GM23248 (cell line): Measurements from ENCODE around the gene NCEH1. TPM values are rescaled to one million over a fixed set of nuclear protein-coding genes. Genes with fewer than 3 reads are reported as not detected.

Experiments
- DNase-seq: peaks from one replicate; pipeline ENCODE4 v3.0.0-alpha.2; 2015
- H2AFZ ChIP-seq: fragments of 200-600 bp; sonication (generic); 2 replicates; pipeline ENCODE4 v1.6.1; 2016; ENCODE audit warnings: antibody characterized with exemption
- H3F3A ChIP-seq: fragments of 200-600 bp; sonication (generic); 2 replicates; pipeline ENCODE4 v1.6.1; 2016; ENCODE audit warnings: mild to moderate bottlenecking, antibody characterized with exemption, mixed run types; ENCODE audit not compliant: insufficient read depth
- H3K27ac ChIP-seq: fragments of 200-600 bp; sonication (generic); 2 replicates; pipeline ENCODE4 v1.5.1; 2016; ENCODE audit warnings: mild to moderate bottlenecking
- H3K27me3 ChIP-seq: fragments of 200-600 bp; sonication (generic); replicated peaks from 2 replicates; pipeline ENCODE4 v1.6.1; 2016; ENCODE audit warnings: mild to moderate bottlenecking; ENCODE audit not compliant: insufficient read depth
- H3K36me3 ChIP-seq: fragments of 200-600 bp; sonication (generic); 2 replicates; pipeline ENCODE4 v1.6.1; 2016; ENCODE audit warnings: low read depth, mild to moderate bottlenecking
- H3K4me1 ChIP-seq: fragments of 200-600 bp; sonication (generic); 2 replicates; pipeline ENCODE4 v1.6.1; 2016; ENCODE audit warnings: mild to moderate bottlenecking; ENCODE audit not compliant: insufficient read depth
- H3K4me2 ChIP-seq: fragments of 200-600 bp; sonication (generic); one replicate; pipeline ENCODE4 v1.6.1; 2016; ENCODE audit warnings: mild to moderate bottlenecking; ENCODE audit not compliant: unreplicated experiment
- H3K4me3 ChIP-seq: fragments of 200-600 bp; sonication (generic); 2 replicates; pipeline ENCODE4 v1.5.1; 2016; ENCODE audit warnings: mild to moderate bottlenecking
- H3K79me2 ChIP-seq: fragments of 200-600 bp; sonication (generic); 2 replicates; pipeline ENCODE4 v1.6.1; 2016; ENCODE audit warnings: mild to moderate bottlenecking; ENCODE audit not compliant: insufficient read depth
- H3K9ac ChIP-seq: fragments of 200-600 bp; sonication (generic); 2 replicates; pipeline ENCODE4 v1.6.1; 2016; ENCODE audit warnings: mild to moderate bottlenecking
- H3K9me2 ChIP-seq: fragments of 200-600 bp; sonication (generic); 2 replicates; pipeline ENCODE4 v1.6.1; 2016; ENCODE audit warnings: mixed run types, mild to moderate bottlenecking, moderate library complexity; ENCODE audit not compliant: insufficient read depth
- H3K9me3 ChIP-seq: fragments of 200-600 bp; sonication (generic); one replicate; pipeline ENCODE4 v1.6.1; 2017; ENCODE audit warnings: low read depth
- H4K20me1 ChIP-seq: fragments of 200-600 bp; sonication (generic); 2 replicates; pipeline ENCODE4 v1.6.0; 2016; ENCODE audit not compliant: insufficient read depth
- EZH2 ChIP-seq: fragments of 200-600 bp; sonication (generic); IDR thresholded peaks from 2 replicates; pipeline ENCODE4 v1.6.1; 2018; ENCODE audit warnings: antibody characterized with exemption, mild to moderate bottlenecking; ENCODE audit not compliant: insufficient read depth, poor library complexity, severe bottlenecking
- EZH2phosphoT487 ChIP-seq: fragments of 200-600 bp; sonication (generic); IDR thresholded peaks from 2 replicates; pipeline ENCODE4 v1.6.1; 2018; ENCODE audit warnings: antibody characterized with exemption, moderate library complexity, mild to moderate bottlenecking, low read depth; ENCODE audit not compliant: insufficient read depth
- WGBS, 2 experiments: methylation state at CpG; one replicate each; pipeline ENCODE4 v1.1.6; 2015 to 2017; ENCODE audit warnings: low lambda C conversion rate in 2 of 2, low coverage in 1 of 2; ENCODE audit errors: missing lambda C conversion rate in 2 of 2; 5-methylcytosine and 5-hydroxymethylcytosine counted together
- in situ Hi-C: fragments of 300-500 bp; cut with MboI; formaldehyde crosslinking; loops from 2 replicates; pipeline ENCODE4 v1.15.0; 2020
- polyA plus RNA-seq: library from polyadenylated mRNA; unstranded; fragments of >200 nt; fragmentation: Nextera tagmentation; extraction: Ambion mirVana; gene quantifications from 2 replicates; pipeline ENCODE4 v1.2.1, GENCODE V29; 2016
- total RNA-seq: library from RNA; depleted of rRNA; stranded (reverse); fragments of >200 nt; shearing (Covaris generic); gene quantifications from 2 replicates; pipeline ENCODE4 v1.2.3, GENCODE V29; 2014

The NCEH1 gene
- total and polyA plus RNA-seq, 2 experiments from 2014 or later: 16.5 to 19.5 TPM

- H3K4me1 ChIP-seq: no peaks in the 10 kb centered on the region
- H3K9me2 ChIP-seq: no peaks in the 10 kb centered on the region
- no peaks in the 10 kb centered on the region for H4K20me1 ChIP-seq
- no peak overlapping the region for H3K4me2 ChIP-seq
- no peaks in the 10 kb centered on the region for H3K36me3 ChIP-seq
- 19 to 23% methylated on average over 4 of the region's 4 CpGs for WGBS, 2 experiments
- no peaks in the 10 kb centered on the region for H3K79me2 ChIP-seq
- H2AFZ ChIP-seq: 0 out of 2 replicates have a peak overlapping the region, but pooled peaks have one; percentile 17
- in situ Hi-C loops: no loop called here
- DNase-seq: peak; percentile 42
- no peak overlapping the region for H3K9ac ChIP-seq
- H3K4me3 ChIP-seq: no peak overlapping the region
- H3F3A ChIP-seq: no peaks in the 10 kb centered on the region
- H3K27me3 ChIP-seq: no peaks in the 10 kb centered on the region
- H3K27ac ChIP-seq: no peak overlapping the region
- H3K9me3 ChIP-seq: no peaks in the 10 kb centered on the region
- TF ChIP-seq EZH2phosphoT487: no peak
- TF ChIP-seq EZH2: no peak
Observed at GRCh38 chr3:172717493-172718088, 6.7 kb upstream of the NCEH1 start.

- TF ChIP-seq EZH2phosphoT487: no peak
- TF ChIP-seq EZH2: no peak
- in situ Hi-C loops: no loop called here
- no peak for DNase-seq
Observed at GRCh38 chr3:172716476-172716875, 5.6 kb upstream of the NCEH1 start.

GRCh38 chr3:172713316-172713715, 2.4 kb upstream of the NCEH1 start:
- Histone ChIP-seq H3F3A (peaks cover 26% of the 10 kb centered on the region), H3K9me2 (no peaks in the 10 kb centered on the region), H3K27me3 (no peaks in the 10 kb centered on the region), H3K4me2 (no peak overlapping the region), H3K36me3 (no peaks in the 10 kb centered on the region), H3K9ac (no peak overlapping the region), H2AFZ (no peak overlapping the region), H3K4me1 (peaks cover 24% of the 10 kb centered on the region), H3K9me3 (no peaks in the 10 kb centered on the region), H3K27ac (no peak overlapping the region), H3K79me2 (peaks cover 16% of the 10 kb centered on the region), H4K20me1 (no peaks in the 10 kb centered on the region), H3K4me3 (no peak overlapping the region)
- TF ChIP-seq EZH2phosphoT487 (no peak), EZH2 (no peak)
- WGBS, 2 experiments: 32 to 34% methylated on average over 3 of the region's 3 CpGs
- DNase-seq: peak; percentile 49
- in situ Hi-C loops: no loop called here

More at GRCh38 chr3:172716476-172716875, 5.6 kb upstream of the NCEH1 start:
- no peak overlapping the region for H2AFZ ChIP-seq
- no peaks in the 10 kb centered on the region for H3K36me3 ChIP-seq
- H3K9ac ChIP-seq: no peak overlapping the region
- H3K4me3 ChIP-seq: no peak overlapping the region
- H3K79me2 ChIP-seq: no peaks in the 10 kb centered on the region
- no peaks in the 10 kb centered on the region for H3K9me2 ChIP-seq
- 60 to 64% methylated on average over 4 to 5 of the region's 5 CpGs for WGBS, 2 experiments
- H3F3A ChIP-seq: peaks cover 9% of the 10 kb centered on the region; the same call in 1 of the 2 replicates
- H3K4me1 ChIP-seq: peaks cover 8% of the 10 kb centered on the region
- no peaks in the 10 kb centered on the region for H3K9me3 ChIP-seq
- H3K4me2 ChIP-seq: no peak overlapping the region
- H4K20me1 ChIP-seq: no peaks in the 10 kb centered on the region
- H3K27me3 ChIP-seq: no peaks in the 10 kb centered on the region
- no peak overlapping the region for H3K27ac ChIP-seq

GRCh38 chr3:172711454-172711795, 558 bp upstream of the NCEH1 start:
- in situ Hi-C loops: no loop called here
- TF ChIP-seq EZH2phosphoT487: no peak
- TF ChIP-seq EZH2: no peak
- H3K4me3 ChIP-seq: peak overlapping the region; percentile 89
- peak overlapping the region; percentile 86 for H3K4me2 ChIP-seq
- peak overlapping the region; percentile 93 for H3K27ac ChIP-seq
- no peak for DNase-seq
- peaks cover 30% of the 10 kb centered on the region for H3K4me1 ChIP-seq
- no peaks in the 10 kb centered on the region for H4K20me1 ChIP-seq
- no peaks in the 10 kb centered on the region for H3K36me3 ChIP-seq
- H3K79me2 ChIP-seq: peaks cover 35% of the 10 kb centered on the region
- peaks cover 26% of the 10 kb centered on the region for H3F3A ChIP-seq
- WGBS, 2 experiments: 0 to 6% methylated on average over 2 of the region's 2 CpGs
- no peaks in the 10 kb centered on the region for H3K9me2 ChIP-seq
- no peaks in the 10 kb centered on the region for H3K9me3 ChIP-seq
- H2AFZ ChIP-seq: peak overlapping the region; percentile 80
- peak overlapping the region; percentile 90 for H3K9ac ChIP-seq
- no peaks in the 10 kb centered on the region for H3K27me3 ChIP-seq
